Bone marrow (tissue), 2 donors: ENCODE measurements around the gene AGRP.

Experiments
- DNase-seq, 2 donors: peaks; one replicate each; lab custom pipeline; 2025; lab: John Stamatoyannopoulos, UW

Gene AGRP

DNA sequence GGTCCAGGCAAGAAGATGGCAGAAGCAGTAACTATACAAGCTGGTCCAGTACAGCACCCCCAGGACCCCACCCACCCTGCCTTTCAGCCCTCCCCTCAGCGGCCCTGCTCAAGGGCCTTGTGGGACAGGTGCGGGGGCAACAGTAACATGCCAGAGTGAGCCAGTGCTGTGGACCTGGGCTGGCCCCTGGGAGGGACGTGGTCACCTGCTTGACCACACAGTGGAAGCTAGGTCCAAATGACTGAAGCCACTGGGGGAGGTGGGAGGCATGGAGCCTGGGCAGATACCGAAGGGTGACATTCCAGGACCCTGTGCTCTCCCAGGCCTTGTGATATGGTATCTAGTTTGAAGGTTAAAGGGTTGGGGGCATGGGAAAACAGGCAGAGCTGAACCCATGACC, 19.7 kb downstream of the AGRP start:
- DNase-seq: no peak

DNA sequence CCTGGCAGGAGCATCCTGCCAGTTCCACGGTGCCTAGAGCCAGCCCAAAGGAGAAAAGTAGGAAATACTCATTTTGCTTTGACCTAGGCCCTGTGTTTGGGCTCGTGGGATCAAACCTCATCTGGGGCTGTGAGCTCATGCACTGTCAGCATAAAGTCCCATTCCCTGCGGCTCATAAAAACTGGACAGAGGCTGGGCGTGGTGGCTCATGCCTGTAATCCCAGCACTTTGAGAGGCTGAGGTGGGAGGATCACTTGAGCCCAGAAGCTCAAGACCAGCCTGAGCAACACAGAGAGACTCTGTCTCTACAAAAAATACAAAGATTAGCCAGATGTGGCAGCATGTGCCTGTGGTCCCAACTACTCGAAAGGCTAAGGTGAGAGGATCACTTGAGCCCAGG, 20.3 kb downstream of the AGRP start:
- DNase-seq: no peak

DNA sequence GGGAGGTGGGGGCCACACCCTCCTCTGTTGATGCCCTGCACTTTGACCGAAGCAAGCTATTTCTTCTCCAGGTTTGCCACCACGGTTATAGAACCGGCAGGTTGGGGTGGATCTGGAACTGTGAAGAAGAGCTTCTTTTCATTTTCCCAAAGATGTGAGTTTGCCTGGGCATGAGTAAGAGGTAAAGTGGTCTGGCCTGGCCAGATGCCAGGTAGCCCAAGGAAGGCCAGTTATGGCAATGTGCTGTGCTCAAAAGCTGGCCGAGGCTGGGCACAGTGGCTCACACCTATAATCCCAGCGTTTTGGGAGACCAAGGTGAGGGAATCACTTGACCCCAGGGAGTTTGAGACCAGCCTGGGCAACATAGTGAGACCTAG, 21.1 kb downstream of the AGRP start:
- no peak for DNase-seq

DNA sequence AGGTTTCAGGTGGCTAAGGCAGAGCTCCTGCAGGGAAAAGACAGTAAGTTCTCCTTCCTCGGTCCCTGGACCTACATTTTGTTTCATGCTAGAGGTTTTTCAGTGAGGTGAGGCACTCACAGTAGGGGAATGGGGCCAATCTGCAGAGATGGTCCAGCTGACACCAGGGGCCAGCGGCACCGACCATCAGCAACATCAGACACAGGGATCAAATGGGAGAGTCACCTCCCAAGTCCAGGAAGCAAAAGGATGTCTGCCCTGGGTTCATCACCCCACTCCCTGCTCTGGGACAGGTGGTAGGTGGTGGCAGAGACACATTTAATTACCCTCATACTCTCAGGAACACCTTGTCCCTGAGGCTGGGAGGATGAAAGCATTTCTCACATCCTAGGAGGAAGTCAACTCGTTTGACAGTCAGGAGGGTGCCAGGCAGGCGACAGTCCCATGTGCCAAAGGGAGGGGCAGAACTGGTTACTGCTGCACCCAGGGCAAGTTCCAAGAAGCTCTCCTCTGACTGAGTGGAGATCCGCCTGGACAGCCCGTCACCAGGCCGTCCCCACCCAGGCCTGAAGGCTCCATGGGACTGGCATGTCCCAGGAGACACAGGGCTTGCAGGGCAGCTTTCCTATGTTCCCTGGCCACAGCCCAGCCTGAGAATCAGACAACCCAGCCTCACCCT, 21.6 kb downstream of the AGRP start:
- no peak for DNase-seq

DNA sequence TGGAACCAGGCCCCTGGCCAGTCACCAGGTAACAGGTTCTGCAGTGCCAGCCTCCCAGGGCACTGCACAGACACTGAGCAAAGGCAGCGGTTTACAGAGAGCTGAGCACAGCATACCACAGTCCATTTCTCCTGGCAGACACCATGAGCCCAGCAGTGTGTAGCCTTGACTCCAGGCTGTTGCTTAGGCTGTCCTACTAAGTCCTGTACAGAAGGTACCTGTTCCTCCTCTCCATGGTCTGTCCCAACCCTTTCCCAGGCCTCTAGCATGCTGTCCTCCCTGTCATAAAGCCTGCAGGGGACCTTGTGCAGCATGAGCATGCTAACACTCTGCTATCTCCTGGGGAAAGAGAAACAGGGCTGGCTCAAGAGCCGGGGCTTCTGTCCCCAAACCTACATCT, 22.4 kb downstream of the AGRP start:
- DNase-seq: no peak

DNA sequence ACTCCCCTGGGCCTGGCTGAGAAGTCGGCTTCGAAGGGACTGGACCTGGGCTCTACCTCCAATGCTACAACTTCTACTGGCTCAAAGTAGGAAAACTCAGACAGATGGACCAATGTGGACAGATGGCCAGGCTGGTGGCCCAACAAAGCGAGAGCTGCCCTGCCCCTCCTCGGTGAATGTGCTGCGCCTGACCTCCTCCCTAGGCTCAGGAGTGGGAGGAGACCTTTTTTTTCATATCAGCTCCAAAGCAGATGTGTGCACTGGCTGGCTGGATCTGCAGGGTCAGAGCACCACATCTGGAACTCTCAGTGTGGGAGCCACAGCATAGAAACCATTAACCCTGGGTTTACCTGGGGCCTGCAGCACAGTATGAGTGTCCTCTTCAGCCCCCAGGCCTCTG, 23.2 kb downstream of the AGRP start:
- DNase-seq: no peak

DNA sequence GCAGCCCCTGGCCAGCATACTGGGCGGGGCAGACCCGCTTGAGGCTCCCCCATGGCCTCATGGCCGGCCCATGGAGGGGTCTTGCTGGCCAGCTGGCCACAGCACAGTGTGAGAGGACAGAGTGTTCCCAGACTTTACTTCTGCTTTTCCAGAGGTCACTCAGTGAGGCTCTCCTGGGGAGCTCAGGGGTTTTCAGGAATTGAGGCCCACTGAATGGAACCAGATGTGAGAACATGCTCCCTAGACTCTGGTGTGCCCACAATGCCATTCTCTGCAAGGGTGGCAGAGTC, 23.5 kb downstream of the AGRP start:
- no peak for DNase-seq

DNA sequence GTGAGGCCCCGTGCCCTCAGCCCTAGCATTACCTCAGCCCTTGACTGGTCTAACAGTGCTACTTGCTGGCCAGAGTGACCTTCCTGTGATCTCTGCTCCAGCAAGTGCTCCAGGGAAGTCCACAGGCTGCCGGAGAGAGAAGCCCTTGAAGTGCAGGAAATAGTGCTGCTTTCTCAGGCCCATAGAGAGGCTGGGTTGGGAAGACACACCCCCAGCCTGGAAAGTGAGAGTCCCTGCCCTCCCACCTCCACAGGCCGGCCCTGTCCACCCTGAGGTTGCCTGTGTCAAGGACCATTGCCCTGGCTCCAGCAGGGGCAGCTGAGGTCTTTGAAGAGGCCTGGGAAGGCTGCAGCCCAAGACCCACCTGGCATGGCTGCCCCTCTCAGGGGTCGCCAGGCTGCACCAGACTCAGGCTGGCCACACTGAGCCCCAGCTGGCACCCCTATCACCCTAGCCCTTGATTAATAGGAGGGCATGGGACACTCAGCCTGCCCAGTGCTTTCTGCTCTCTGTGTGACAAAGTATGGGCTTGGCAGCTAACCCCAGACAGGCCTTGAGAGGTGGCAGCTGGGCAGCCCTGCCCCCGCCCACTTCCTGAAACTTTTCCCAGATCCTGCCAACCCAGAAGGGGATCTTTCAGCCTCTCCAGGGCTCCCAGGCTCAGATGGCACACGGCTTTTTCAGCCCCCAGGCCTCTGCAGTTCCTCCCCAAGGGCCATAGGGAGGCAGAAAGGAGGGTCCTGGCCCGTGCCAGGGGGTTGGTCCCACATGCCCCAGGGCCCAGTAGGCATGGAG, 24.1 kb downstream of the AGRP start:
- no peak for DNase-seq

DNA sequence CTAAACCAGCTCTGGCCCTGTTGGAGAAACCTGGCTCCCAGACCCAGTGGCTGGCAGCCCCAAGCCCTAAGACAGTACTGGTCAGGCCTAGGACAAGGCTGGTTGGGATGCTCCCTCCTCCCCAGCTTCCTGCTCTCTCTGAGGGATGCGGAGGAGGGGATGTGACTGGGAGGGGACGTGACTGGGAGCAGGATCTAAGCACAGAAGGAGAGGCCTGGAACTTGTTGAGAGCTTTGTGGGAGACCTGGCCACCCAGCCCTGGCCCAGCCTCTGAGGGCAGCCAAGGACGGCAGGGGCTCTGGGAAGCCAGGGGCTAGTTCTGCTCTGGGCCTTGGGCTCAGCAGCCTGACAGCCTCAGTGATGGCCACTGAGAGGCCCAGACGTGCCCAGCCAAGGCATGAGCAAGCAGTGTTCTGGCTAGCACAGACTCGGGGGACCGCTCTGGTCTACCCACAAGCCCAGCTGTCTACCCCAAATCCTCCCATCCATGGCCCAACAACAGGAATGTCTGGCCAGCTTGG, 25.2 kb downstream of the AGRP start:
- DNase-seq: no peak

DNA sequence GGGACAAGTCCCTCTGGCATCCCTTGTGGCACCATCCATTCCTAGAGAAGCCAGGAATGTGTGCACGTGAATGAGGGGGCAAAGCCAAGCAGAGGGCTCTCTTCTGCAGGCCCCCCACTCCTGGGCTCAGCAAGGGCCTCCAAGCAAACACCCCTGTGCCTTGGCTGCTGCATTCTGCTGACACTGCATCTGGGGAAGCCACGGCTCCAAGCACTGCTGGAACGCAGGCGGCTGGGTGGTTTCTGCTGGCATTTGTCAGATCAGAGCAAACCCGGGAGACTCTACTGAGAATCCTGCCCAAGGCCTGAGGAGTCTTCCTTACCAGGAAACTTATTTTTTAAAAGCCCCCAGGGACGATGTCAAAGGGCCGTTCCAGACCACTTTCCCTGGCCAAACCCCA, 25.7 kb downstream of the AGRP start:
- DNase-seq: no peak

DNA sequence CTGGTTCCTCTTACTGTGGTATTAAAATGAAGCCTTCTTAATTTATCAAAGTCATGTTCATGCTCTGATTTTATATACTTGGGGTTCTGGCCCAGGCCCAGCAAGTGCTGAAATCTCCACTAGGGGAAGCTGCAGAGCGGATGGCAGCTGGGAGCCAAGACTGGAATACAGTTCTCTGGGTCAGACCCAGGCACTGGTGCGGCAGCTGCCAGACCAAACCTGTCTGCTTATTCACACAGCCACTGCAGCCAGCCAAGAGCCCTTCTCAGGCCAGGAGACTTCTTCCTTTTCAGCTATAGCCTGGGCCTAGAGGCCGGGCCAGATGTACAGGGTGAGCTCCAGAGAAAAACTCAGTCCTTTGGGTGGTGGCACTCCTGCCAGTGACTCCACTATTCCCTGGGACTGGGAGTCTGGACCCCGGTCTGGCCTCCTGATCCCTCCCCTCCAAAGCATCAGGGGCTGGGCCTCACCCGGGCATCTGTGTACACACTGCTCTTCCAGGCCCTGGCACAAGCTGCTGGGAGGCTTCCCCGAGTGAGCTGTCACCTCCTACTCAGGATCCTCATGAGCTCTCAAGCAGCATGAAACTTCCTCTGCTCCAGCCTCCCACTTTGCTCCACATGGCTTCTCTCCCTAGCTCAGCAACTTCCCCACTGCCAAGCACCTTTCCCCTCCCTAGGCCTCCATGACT, 26.8 kb downstream of the AGRP start:
- DNase-seq: no peak

DNA sequence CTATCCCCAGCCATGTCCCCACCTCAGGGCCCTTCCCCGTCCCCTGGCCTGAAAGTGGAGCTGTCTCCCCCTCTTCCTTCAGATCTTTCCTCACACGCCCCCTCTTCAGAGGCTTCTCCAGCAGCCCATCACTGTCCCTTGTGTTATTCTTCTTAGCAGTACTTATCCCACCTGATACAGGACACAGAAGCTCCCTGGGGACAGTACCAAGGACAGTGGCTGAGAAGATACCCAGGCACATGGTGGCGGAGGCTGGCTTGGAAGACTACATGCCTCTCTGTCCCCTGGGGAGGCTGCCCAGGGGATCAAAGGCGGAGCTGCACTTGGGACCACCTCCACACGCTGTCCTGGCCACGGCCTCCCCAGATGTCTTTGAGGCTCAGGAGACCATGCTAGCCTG, 28.5 kb downstream of the AGRP start:
- DNase-seq: no peak

DNA sequence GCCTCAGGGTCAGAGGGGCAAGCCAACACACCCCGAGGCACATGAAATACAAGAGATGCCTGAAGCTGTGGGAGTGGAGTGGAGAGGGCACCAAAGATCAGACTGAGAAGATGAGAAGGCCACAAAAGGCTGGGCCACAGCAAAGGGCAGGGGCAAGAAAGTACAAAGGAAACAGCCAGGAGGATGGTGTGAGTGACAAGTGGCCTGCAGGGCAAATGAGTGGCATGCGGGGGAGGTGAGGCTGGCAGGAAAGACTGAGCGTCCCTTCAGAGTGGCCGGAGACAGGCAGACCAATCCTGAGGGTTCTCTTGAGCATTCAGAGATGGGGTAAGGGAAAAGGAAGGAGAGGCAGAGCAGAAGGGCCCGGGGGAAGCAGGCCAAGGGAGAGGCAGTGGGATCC, 29.2 kb downstream of the AGRP start:
- no peak for DNase-seq

DNA sequence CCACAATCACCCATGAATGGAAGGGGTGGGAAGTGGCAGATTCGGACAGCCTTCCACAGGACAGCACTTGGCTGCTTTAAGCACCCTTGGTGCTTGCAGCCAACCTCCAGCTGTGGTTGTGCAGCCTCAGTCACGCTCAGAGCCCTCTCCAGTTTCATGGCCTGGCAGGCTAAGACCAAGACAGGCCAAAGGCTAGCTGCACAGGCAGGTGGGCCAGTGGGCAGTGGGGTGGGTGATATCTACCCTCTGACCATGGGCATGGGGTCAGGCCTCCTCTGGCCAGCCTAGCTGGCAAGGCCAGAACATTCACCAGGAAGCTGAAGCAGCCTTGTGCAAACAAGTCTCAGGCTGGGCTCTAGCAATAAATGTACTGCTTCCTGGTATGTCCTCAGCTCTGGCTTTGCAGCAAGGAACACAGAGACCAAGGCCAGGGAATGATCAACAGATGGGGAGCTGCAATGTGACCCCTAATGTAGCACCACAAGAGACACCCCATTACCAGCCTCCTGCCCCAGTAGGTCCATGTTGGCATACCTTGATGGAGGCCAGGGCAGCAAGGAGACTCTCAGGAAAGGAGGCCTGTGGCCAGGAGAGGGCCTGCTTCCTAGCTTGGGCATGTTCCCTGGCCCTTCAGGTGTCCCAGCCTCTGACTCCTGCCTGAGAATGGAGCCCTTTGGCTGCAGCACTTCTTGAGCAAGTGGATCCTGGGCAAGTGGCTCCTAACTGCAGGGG, 31.5 kb downstream of the AGRP start:
- DNase-seq: no peak

DNA sequence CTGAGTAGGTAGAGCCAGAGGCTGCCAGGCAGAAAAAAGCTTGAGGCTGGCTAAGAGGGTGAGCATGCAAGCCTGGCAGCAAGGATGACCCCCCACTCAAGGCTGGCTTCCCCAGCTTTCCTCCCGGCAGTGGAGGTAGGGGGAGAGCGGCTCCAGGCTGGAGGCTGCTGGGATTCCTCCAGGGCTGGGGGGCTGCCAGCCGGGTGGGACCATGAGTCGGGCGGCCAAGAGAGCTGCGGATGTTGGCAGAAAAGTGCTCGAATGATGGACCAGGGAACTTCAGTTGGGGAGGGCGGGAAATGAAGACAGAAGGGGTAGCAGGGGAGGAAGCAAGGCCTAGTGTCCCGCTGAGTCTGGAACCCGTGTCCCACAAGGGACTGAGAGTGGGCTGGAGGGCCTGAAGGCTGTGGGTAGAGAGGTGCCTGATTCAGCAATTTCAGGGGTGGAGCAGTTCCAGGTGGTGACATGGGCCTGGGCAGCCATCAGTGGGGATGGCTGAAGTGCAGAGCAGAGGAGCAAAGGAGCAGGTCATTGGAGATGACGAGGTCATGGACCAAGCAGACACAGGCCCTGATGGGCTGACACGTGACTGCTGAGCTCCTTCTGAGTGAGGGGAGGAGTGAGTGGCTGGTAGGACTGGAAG, 32.2 kb downstream of the AGRP start:
- DNase-seq: no peak

DNA sequence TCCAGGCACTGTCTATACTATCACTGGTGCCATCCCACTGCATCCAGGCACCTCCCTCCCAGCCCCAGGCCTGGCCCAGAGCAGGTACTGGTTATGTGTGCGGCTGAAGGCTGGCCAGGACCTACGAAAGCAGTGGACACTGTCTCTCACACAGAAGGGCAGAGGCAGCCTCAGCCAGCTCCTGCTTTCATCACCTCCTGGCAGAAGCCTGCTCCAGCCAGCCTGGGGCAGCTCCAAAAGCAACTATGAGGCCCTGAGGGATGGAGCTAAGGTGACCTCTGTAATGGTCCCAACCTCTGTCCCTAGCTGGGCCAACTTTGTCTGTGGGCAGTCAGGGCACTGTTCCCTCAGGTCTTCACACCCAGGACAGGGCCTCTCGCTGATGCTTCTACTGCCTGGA, 33.6 kb downstream of the AGRP start:
- no peak for DNase-seq

DNA sequence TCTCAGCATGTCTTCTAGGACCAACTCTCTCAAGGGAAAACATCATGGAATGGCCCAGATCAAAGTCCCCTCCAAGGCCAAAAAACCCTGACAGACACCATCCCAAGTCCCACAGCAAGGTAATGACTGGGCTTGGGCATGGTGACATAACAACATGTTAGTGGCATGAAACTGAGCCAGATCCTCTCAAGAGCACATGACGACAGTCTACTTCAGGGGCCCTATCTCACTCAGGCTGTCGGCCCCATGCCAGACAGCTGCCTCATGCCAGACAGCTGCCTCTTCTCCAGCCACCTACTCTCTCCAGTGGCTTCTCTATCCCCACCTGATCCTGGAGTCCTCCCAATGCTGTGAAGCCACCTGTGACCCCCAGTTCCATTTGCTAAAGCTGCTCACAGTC, 34.0 kb downstream of the AGRP start:
- DNase-seq: no peak

DNA sequence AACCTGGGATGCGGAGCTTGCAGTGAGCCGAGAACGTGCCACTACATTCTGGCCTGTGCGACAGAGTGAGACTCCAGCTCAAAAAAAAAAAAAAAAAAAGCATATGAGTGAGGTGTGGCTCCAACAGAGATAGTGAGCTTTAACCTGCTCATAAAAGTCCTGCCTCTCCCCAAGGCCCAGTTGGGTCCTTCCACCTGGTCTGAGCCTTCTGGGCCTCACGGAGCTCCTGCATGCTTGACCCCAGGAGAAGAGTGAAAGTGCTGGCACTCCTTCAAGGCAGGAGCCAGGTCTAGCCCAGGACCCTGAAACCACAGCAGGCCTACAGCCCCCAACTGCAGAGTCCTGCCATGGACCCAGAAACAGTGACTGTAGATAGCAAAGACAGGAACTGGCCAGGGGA, 34.8 kb downstream of the AGRP start:
- no peak for DNase-seq

DNA sequence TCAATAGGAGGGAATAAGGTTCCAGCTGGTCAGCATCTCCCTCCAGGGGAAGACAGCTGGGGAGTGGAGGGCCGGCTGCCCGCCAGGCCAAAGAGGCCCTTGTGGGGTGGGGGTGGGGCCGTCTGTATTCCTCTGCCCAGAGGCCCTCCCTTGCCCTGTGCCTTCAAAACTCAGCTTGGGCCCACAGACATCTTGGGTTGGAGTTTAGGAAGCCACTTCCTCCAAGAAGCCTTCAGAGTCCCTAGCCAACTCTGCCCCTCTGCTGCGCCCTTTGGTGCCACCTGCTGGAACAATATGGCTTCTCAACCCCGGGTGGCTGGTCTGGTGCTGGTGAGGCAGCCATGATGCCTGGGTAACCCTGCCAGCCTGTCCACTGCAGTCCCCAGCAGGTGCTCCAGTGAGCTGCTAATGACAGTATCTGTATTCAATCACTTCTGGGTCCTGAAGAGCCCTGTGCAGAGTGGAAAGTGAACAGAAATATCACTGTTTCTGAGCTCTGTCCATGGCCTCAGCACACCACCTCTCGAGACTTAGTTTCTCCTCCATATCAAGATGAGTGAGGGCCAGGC, 35.8 kb downstream of the AGRP start:
- DNase-seq: peak; percentile 22 to 42

DNA sequence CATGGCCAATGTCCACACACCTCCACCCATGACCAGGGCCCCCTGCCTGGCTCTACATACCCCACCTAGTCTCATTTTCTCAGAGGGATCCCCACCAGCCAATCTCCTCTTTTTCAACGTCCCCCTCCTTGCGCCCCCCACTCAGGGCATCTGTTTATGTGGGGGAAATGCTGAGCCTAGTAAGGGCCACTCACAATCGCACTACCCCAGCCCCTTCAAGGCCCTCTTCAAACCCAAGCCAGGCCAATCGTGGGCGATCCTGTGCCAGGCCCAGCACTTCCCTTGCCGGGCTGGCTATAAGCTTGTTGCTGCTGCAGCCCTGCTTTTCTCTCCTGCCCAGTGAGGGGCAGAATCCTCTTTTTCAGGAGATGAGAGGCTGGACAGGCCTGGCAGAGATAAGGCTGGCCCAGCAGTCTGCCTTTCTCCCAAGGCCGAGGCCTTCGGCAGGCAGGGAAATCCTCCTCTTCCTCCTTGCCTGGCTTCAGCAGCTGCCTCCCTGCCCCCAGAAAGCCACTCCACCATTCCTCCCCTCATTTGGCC, 36.3 kb downstream of the AGRP start:
- no peak for DNase-seq
